GM18499 (cell line): ENCODE results near the gene SAC3D1.
A peak's percentile ranks its signal among the peaks of the same experiment; 100 is the strongest.

Source experiments
- ATAC-seq: cut with Tn5 transposase; IDR thresholded peaks from one replicate; pipeline ENCODE4 v1.9.1; 2021; ENCODE audit warnings: moderate number of reproducible peaks; ENCODE audit not compliant: insufficient read depth, unreplicated experiment

The SAC3D1 gene

DNA sequence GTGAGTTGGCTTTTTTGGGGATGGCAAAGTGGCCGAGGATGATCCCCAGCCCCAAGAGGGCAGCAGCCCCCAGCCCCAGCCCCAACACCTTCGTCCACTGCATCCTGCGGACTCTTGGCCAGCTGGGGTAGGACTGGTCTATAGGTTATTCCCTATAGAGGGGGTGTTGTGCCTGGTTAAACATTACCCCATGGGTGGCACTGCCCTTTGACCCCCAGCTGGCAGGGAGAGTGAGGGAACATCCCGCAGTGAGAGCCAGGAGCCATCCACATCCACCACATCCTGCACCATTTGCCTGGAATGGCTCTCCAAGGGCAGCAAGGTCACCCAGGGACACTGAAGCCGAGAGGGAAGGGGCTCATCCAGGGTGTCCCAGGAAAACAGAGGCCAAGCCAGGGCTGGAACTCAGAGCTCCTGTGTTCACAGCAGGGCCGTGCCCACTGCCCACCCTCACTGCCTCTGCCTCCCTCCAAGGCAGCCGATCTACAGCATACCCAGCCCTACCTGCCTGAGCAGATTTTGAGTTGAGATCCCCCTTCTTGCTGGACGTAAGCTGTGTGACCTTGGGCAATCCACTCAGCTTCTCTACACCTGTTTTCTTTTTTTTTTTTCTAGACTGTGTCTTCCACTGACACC, 17.5 kb downstream of the SAC3D1 start, which contains the start of gene NAALADL1:
Gene NAALADL1 (minus strand): TSS at position 135 of the 636 bp plus-strand sequence. CDS start 32 bp downstream, at position 103.
- no peak for ATAC-seq

- ATAC-seq: no peak
Measured at GRCh38 chr11:65059523-65059922, 18.5 kb downstream of the SAC3D1 start.

- ATAC-seq: no peak
Measured at GRCh38 chr11:65059959-65060824, 19.2 kb downstream of the SAC3D1 start.

DNA sequence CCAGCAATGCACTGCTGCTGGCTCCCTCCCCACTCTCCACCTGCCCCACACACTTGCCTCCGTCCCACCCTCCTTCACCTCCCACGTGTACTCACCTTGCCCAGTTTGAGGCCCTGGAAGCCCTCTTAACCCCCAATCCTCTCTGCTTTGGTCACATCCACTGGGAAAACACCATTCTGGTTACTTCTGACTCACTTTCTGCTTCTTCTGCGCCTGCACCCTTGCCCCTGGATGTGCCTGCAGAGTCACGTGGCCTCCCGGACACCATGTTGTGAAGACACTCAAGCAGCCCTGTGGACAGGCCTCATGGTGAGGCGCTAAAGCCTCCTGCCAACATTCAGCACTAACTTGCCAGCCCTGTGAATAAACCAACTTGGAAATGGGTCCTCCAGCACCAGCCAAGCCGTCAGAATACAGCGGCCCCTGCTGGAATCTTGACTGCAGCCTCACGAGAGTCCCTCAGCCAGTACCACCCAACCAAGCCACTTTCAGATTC, 20.0 kb downstream of the SAC3D1 start:
- ATAC-seq: no peak

DNA sequence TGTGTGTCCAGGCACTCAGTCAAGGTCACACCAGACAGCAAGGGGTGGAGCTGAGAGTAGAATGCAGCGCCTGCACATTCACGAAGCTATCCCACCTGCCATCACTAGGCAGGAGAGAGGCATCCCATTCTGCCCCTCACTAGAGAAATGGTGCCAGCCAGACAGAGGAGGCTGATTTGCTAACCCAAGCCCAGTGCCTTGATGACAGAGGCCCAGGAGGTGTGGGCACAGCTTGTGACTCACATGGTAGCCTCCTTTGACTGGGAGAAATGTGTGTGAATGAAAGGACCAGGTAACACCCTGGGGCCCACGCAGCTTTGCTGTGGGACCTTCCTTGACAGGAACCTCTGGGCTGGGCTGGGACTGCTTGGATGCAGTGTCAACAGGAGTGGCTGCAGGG, 22.5 kb downstream of the SAC3D1 start:
- no peak for ATAC-seq

DNA sequence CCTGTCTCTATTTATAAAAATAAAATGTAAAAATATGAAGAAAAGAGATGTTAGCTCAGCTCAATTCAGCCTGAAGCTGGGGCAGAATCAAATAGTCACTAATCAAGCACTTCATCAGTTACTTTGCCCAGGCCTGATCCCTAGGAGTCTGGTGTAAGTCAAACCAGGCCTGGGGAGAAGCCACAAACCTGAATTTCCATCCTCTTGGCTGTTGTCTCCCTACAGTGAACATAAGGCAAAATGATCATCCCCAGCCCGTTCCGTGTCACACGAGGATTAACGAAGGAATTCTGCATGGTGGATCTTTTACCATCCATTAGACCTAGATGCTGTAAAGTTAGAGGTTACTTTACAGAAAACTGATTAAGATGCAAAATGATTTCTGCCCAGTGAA, 23.8 kb downstream of the SAC3D1 start:
- no peak for ATAC-seq

DNA sequence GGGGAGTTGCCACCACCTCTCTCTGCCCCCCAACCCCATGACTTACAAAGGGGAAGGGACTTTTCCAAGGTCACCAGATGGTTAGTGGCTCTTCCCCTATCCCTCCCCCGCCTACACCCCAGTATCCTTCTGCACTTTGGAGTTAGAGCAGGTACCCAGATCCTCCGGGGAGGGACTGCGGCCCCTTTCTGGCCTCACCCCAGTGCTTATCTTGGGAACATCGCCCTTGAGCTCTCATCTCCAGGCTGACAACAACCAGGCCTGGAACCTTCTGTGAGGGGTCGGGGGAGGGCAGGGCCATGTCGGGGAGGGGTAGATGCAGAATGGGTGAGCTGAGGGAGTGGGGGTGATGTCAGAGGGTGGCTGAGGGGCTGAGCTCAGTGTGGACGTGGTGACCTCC, 24.8 kb downstream of the SAC3D1 start:
- ATAC-seq: no peak

DNA sequence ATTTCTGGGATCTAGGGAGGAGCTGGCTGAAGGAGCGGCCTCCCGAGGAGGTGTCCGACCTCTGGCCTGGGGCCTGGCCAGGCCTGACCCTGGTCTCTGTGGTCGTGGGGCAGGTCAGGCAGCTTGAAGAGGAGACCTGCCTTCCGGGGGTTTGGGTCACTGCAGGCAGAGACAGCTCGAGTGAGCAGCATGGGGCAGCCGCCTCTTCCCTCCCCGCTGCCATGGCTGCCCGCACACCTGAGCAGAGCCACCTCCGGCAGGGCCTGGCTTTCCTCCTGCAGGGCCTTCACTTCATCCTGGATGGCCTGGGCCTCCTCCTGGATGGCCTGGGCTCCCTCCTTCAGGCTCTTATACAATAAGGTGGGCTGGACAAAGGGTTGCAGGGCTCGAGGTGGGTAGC, 25.3 kb downstream of the SAC3D1 start:
- no peak for ATAC-seq

DNA sequence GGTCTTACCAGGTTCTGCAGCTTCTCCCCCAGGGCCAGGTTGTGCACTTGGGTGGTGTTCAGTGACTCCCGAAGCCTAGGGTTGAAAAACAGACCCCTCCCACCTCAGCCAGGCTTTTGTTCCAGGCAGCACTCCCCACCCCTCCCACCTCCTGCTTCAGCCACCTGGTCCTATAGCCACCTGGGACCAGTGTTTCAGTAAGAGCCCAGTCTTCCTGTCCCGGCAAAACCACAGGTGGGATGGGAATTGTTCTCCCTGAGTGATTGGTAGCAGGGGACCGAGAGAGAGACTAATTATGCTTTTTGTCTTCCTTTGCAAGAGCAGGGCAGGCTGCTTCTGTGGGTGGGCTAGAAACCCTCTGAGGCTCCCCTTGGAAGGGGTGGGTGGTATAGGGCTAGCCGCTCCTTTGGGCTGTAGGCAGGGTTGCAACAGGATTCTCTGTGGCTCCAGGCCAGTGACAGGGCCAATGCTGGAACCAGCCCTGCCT, 25.8 kb downstream of the SAC3D1 start:
- no peak for ATAC-seq

GRCh38 chr11:65067446-65067845, 26.4 kb downstream of the SAC3D1 start:
- no peak for ATAC-seq

DNA sequence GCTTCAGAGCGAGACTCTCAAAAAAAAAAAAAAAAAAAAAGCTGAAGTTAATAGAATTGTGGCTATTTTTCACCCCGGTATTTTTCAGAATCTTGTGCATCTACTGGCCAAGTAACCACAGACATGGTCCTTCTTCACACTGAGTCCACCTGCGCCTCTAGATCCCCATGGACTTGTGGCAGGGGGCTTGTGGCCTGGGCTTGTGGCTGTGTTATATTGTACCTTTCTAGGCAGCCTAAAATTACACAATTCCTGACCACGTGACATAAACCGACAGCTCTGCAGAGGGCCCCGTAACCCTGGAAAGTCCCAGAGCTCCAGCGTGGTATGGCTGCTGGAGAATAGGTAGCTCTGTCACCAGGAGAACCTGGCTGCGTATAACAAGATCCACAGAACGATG, 28.2 kb downstream of the SAC3D1 start:
- ATAC-seq: no peak

DNA sequence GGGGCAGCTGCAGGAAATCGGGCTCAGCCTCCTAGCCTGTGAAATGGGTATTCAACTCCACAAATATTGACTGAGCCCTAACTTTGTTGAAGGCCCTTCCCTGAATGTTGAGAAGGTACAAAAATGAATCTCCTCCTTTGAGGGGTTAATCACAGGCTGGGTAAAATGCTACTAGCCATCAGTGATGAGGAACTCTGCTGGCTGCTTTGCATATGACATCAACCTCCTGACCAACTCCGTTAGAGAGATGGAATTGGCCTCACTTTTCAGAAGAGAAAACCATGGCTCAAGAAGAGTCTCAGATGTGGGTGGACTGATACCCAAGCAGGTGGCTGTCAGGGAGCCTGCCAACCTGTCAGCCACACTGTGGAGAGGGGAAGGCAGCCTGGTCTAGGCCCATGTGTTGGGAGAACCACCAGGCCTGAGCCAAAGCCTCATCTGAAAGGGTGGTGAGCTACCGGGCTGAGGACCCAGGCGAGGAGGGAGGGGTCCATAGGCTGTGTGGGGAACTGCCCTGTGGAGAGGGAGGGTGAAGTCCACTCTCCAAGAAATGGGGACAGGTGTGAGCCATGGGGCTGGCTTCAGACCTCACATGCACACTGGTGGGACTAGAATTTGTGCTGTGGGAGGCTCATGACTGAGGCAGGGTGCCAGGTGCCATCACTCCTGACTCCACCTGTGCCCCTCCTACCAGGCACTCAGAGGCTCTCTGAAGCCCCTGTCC, 31.1 kb downstream of the SAC3D1 start:
- ATAC-seq: no peak

DNA sequence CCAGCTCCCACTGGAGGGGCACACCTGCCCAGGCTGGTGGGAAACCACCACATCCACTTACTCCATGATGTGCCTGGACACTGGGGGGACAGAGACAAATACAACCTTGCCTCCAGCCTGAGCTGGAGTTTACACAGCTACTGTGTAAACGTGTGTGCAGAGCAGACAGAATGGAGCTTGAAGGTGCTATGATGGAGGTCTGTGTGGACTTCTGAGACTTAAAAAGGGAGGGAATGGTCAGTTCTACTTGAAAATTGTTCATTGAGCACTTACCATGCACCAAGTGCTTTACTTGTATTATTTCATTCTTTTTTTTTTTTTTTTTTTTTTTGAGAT, 31.6 kb downstream of the SAC3D1 start:
- ATAC-seq: no peak

- ATAC-seq: no peak
Measured at GRCh38 chr11:65077451-65077850, 36.4 kb downstream of the SAC3D1 start.

DNA sequence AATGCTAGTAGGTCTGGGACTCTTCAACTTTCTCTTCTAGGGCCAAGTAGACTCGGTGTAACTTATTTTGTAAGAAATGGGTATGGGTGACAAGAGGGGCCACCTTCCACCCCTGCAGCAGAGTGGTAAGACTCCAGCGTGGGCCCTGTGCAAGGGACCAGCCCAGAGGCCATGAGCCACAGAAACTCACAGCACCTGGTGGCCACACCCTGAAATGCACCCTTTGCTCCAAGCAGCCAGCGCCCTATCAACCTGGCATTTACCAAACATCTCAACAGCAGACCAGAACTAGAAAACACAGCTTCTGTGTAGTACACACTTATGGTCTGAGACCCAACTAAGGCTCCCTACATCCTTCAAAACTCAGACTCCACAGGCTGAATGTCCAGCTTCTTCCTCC, 37.1 kb downstream of the SAC3D1 start:
- no peak for ATAC-seq

DNA sequence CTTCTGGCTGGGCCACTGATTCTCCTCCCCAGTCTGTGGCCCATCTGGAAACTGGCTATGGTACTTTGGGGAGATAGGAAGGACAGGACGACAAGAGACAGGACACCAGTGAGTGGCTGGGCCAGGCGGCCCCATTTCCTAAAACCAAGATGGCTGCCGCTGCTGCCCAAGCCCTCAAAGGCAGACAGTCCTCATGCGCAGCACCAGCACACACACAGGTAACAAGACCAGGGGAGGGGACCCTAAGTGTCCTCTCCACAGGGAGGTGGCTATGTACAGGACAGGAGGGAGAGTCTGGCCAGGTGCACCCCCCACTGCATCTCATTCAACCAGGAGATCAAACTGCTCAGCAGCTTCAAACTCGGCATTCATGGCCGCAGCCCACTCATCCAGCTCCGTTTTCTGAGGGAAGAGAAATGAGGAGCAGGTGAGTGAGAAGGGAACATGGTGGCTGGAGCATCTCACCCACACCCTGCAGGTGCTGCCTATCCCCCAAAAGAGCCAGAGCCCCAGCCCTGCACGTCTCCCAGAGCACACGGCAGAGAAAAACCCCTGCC, 37.9 kb downstream of the SAC3D1 start:
- no peak for ATAC-seq

DNA sequence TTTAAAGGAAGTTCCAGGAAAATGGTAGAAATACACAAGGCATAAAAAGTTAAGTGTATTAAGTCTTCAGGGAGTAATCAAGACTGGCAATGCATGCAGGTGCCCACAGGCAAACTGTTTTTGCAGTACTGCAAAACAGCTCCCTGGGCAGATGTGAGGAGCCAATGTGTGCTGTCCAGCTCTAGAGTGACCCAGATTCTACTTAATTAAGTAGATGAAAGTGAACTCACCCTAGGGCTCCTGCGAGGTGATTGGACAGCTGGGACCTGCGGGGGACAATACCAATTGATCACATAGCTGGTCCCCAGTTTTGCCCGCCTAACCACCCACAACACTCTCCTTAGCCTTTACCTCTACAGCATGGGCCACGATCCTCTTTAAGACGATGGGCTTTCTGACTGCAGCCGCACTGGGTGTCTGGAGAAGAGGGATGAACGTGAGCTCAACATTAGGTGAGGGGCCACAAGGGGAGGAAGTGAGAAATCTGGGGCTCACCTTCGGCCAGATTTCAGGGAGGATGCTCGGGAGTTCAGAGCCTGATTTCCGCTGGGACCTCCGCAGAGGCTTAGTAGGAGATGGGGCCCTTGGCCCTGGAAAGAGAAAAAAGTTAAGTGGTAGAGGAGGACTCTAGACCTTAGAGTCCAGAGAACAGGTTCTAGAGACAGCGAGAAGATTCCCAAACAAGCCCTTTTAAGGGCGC, 42.3 kb downstream of the SAC3D1 start:
- peak; percentile 9 for ATAC-seq

- ATAC-seq: peak; percentile 57
Measured at GRCh38 chr11:65083834-65084597, 43.0 kb downstream of the SAC3D1 start, which contains the start of the genes CDCA5 and ZFPL1. Gene CDCA5, minus strand, starts transcription at chr11:65084040. Its CDS starts 62 bp downstream, at chr11:65083978. Gene ZFPL1, plus strand, starts transcription at chr11:65084222. Its CDS starts 477 bp downstream, at chr11:65084699.
